ENCODE measurements around the gene MRI1. TPM values are rescaled to one million over a fixed set of nuclear protein-coding genes. Genes with fewer than 3 reads are reported as not detected.
A peak's percentile ranks its signal among the peaks of the same experiment; 100 is the strongest.

MRI1 gene
- 27.2 and 44.1 TPM in 2 replicates for total RNA-seq

- DNase-seq (ENCODE audit: low read depth): peak; percentile 64
- peak; percentile 13 for TF ChIP-seq CTCF (IDR thresholded peaks at IDR 0.05; ENCODE audit: insufficient read depth, low read depth, low read length)
- H3K4me3 ChIP-seq (ENCODE audit: low read depth, low read length): peak within 1 kb of the TSS; percentile 80
Observed at GRCh38 chr19:13764101-13764807, at the start of gene MRI1. MRI1 (plus strand) TSS chr19:13764522; CDS start chr19:13764589, 67 bp downstream.

- no peak overlapping the region for H3K4me3 ChIP-seq (ENCODE audit: low read depth, low read length)
- no peak for DNase-seq (ENCODE audit: low read depth)
- no peak for TF ChIP-seq CTCF (IDR thresholded peaks at IDR 0.05; ENCODE audit: insufficient read depth, low read depth, low read length)
Observed at GRCh38 chr19:13717194-13717643, 47.1 kb upstream of the MRI1 start.

- TF ChIP-seq CTCF (IDR thresholded peaks at IDR 0.05; ENCODE audit: insufficient read depth, low read depth, low read length): peak; percentile 30
- H3K4me3 ChIP-seq (ENCODE audit: low read depth, low read length): no peak overlapping the region
- DNase-seq (ENCODE audit: low read depth): peak; percentile 35
Observed at GRCh38 chr19:13718733-13719132, 45.6 kb upstream of the MRI1 start.

GRCh38 chr19:13722146-13722545 lies 42.2 kb upstream of the MRI1 start:
- no peak for DNase-seq (ENCODE audit: low read depth)
- no peak for TF ChIP-seq CTCF (IDR thresholded peaks at IDR 0.05; ENCODE audit: insufficient read depth, low read depth, low read length)

GRCh38 chr19:13723206-13723605 lies 41.1 kb upstream of the MRI1 start:
- H3K4me3 ChIP-seq (ENCODE audit: low read depth, low read length): no peak overlapping the region
- no peak for TF ChIP-seq CTCF (IDR thresholded peaks at IDR 0.05; ENCODE audit: insufficient read depth, low read depth, low read length)
- peak; percentile 37 for DNase-seq (ENCODE audit: low read depth)

More at GRCh38 chr19:13722146-13722545, 42.2 kb upstream of the MRI1 start:
- H3K4me3 ChIP-seq (ENCODE audit: low read depth, low read length): no peak overlapping the region

GRCh38 chr19:13726323-13726722 lies 38.0 kb upstream of the MRI1 start:
- no peak for DNase-seq (ENCODE audit: low read depth)
- no peak for TF ChIP-seq CTCF (IDR thresholded peaks at IDR 0.05; ENCODE audit: insufficient read depth, low read depth, low read length)
- H3K4me3 ChIP-seq (ENCODE audit: low read depth, low read length): no peak overlapping the region
